MM.1S (cell line): ENCODE results near the gene BSN.

Experiments
- CTCF ChIP-seq: fragments of 300-600 bp; sonication (generic); IDR thresholded peaks from 2 replicates; pipeline ENCODE4 v1.5.1; 2016; ENCODE audit warnings: antibody characterized with exemption, low read length, mixed read lengths
- EZH2 ChIP-seq: fragments of 300-600 bp; sonication (generic); optimal IDR thresholded peaks from 2 replicates; pipeline ENCODE3; 2017; ENCODE audit warnings: low read depth, mild to moderate bottlenecking, antibody characterized with exemption, low read length, mixed read lengths

GRCh38 chr3:49533786-49534519, 20.3 kb upstream of the BSN start:
- TF ChIP-seq CTCF (no peak), EZH2 (no peak)
